ENCODE results near the gene UROC1.
A peak's percentile ranks its signal among the peaks of the same experiment; 100 is the strongest.

GRCh38 chr3:126522363-126522788 lies 4.8 kb upstream of the UROC1 start:
- no peak for TF ChIP-seq POLR2AphosphoS5 (IDR thresholded peaks at IDR 0.05)
- peak in 6 of 7 experiments; percentile 13 to 98 (median 85) for TF ChIP-seq CTCF (IDR thresholded peaks at IDR 0.05)
- no peak for TF ChIP-seq POLR2A (IDR thresholded peaks at IDR 0.05)

Data from stomach (tissue), 4 donors.